GM21526 (cell line): ENCODE results near the gene NCAPH2.

Source experiments
- ATAC-seq: cut with Tn5 transposase; IDR thresholded peaks from one replicate; pipeline ENCODE4 v1.9.1; 2021; ENCODE audit warnings: moderate library complexity; ENCODE audit not compliant: unreplicated experiment, low FRiP score

NCAPH2 gene

GRCh38 chr22:50488886-50489285 is 19.1 kb upstream of the NCAPH2 start:
- no peak for ATAC-seq

- ATAC-seq = no peak
These were observed 18.4 kb upstream of the NCAPH2 start for GRCh38 chr22:50489363-50490243.

- no peak for ATAC-seq
These were observed 17.3 kb upstream of the NCAPH2 start for GRCh38 chr22:50490531-50491308.

GRCh38 chr22:50497093-50497492 is 10.9 kb upstream of the NCAPH2 start:
- ATAC-seq = no peak

GRCh38 chr22:50498322-50498890 is 9.6 kb upstream of the NCAPH2 start:
- no peak for ATAC-seq

- ATAC-seq = no peak
These were observed 7.6 kb upstream of the NCAPH2 start for GRCh38 chr22:50500452-50500851.

- ATAC-seq = no peak
These were observed 5.9 kb upstream of the NCAPH2 start for GRCh38 chr22:50502096-50502495.

GRCh38 chr22:50502628-50503474 is 5.2 kb upstream of the NCAPH2 start:
- ATAC-seq = no peak

GRCh38 chr22:50503475-50504145 is 4.4 kb upstream of the NCAPH2 start:
- ATAC-seq = no peak

- ATAC-seq = no peak
These were observed 3.4 kb upstream of the NCAPH2 start for GRCh38 chr22:50504369-50505211.

GRCh38 chr22:50505276-50505775 is 2.7 kb upstream of the NCAPH2 start:
- ATAC-seq = no peak

- no peak for ATAC-seq
These were observed 2.0 kb upstream of the NCAPH2 start for GRCh38 chr22:50505776-50506610.

GRCh38 chr22:50506611-50507420 is 1.2 kb upstream of the NCAPH2 start:
- peak; percentile 4 for ATAC-seq

- ATAC-seq = peak; percentile 49
These were observed 518 bp upstream of the NCAPH2 start, which contains the start of gene LMF2 for GRCh38 chr22:50507421-50507990. TSS of gene LMF2 (minus strand) at chr22:50507702. CDS start at chr22:50507675, 27 bp downstream.

- ATAC-seq = no peak
These were observed 873 bp downstream of the NCAPH2 start for GRCh38 chr22:50508897-50509296.

GRCh38 chr22:50513175-50513574 is 5.2 kb downstream of the NCAPH2 start:
- ATAC-seq = no peak

GRCh38 chr22:50516068-50516467 is 8.0 kb downstream of the NCAPH2 start:
- no peak for ATAC-seq
